Activated CD4-positive, alpha-beta T cell treated with anti-CD3 and anti-CD28 coated beads for 36 hours (primary cell): ENCODE results near the gene CAPNS1. TPM values are rescaled to one million over a fixed set of nuclear protein-coding genes. Genes with fewer than 3 reads are reported as not detected.
"Not testable (repeated sequence)": the region's sequence is repeated elsewhere in the genome, so short reads cannot be mapped to it uniquely, and the experiment has no call there.

Experiments used
- ATAC-seq: fragments of 200-7000 bp; cut with Tn5 transposase; one replicate; pipeline ENCODE4 v1.10.0; 2021; ENCODE audit warnings: mild to moderate bottlenecking, moderate library complexity
- CTCF ChIA-PET: fragments of 350-600 bp; sonication (Branson Sonifier 250); formaldehyde crosslinking; loops from one replicate; lab custom pipeline; 2021; ENCODE audit warnings: antibody characterized with exemption; lab: Charles Lee
- POLR2A ChIA-PET: fragments of 350-600 bp; sonication (Branson Sonifier 250); formaldehyde crosslinking; loops from one replicate; lab custom pipeline; 2021; ENCODE audit warnings: antibody characterized with exemption, inconsistent platforms; lab: Charles Lee
- DNase-seq: peaks from one replicate; pipeline ENCODE4 v3.0.0-alpha.2; 2020
- H3K27ac Mint-ChIP-seq: one replicate; pipeline ENCODE4 v1.8.0; 2021; ENCODE audit warnings: mixed read lengths
- H3K27me3 Mint-ChIP-seq: one replicate; pipeline ENCODE4 v1.8.0; 2021; ENCODE audit warnings: mixed read lengths
- H3K36me3 Mint-ChIP-seq: one replicate; pipeline ENCODE4 v1.8.0; 2021; ENCODE audit warnings: low read depth, mixed read lengths
- H3K4me1 Mint-ChIP-seq: one replicate; pipeline ENCODE4 v1.8.0; 2021; ENCODE audit warnings: mixed read lengths
- H3K4me3 Mint-ChIP-seq: one replicate; pipeline ENCODE4 v1.8.0; 2021; ENCODE audit warnings: mild to moderate bottlenecking, moderate library complexity, mixed read lengths
- H3K9me3 Mint-ChIP-seq: one replicate; pipeline ENCODE4 v1.8.0; 2021; ENCODE audit warnings: low read depth, mixed read lengths
- intact Hi-C, 2 experiments: fragments of 100-400 bp; cut with DNase I in 1 of 2; cut with micrococcal nuclease in 1 of 2; formaldehyde crosslinking; loops; one replicate each; pipeline versions ENCODE4 v1.14.2 to v1.15.1; 2022 to 2024; cut with DNase I, micrococcal nuclease
- total RNA-seq, 2 experiments: library from RNA; stranded (reverse); gene quantifications; one replicate each; pipeline ENCODE4 v1.2.3, GENCODE V29; 2021

The CAPNS1 gene
- total RNA-seq, 2 experiments from 2014 or later = 345 to 452 TPM

GRCh38 chr19:36151144-36152018, 11.5 kb downstream of the CAPNS1 start:
- DNase-seq (no peak), ATAC-seq (no peak)
- no peaks in the 10 kb centered on the region for H3K9me3 Mint-ChIP-seq
- intact Hi-C loops = no loop called here
- no peak overlapping the region for H3K4me3 Mint-ChIP-seq
- CTCF ChIA-PET = interaction anchor here (0.6 kb wide), 1 partner anchor 23 kb away, joined by 3 read pairs; no protein-coding TSS in a partner anchor
- peaks cover 22% of the 10 kb centered on the region for H3K36me3 Mint-ChIP-seq
- H3K27ac Mint-ChIP-seq = no peak overlapping the region
- POLR2A ChIA-PET = interaction anchor here (0.6 kb wide), 2 partner anchors 60 to 531 kb away, joined by 3 to 6 read pairs; no protein-coding TSS in a partner anchor
- no peaks in the 10 kb centered on the region for H3K4me1 Mint-ChIP-seq
- H3K27me3 Mint-ChIP-seq = no peaks in the 10 kb centered on the region

- ChIA-PET CTCF (no interaction called here), POLR2A (no interaction called here)
- Mint-ChIP-seq H3K4me1 (no peaks in the 10 kb centered on the region), H3K36me3 (peaks cover 17% of the 10 kb centered on the region), H3K9me3 (no peaks in the 10 kb centered on the region), H3K4me3 (no peak overlapping the region), H3K27me3 (no peaks in the 10 kb centered on the region), H3K27ac (no peak overlapping the region)
- DNase-seq = no peak
- ATAC-seq = no peak
- intact Hi-C loops = no loop called here
These were observed 12.1 kb downstream of the CAPNS1 start for GRCh38 chr19:36152019-36152351.

GRCh38 chr19:36152352-36153091, 12.7 kb downstream of the CAPNS1 start, which contains the start of gene COX7A1:
Gene COX7A1, minus strand, starts transcription at chr19:36152447. Its CDS starts 40 bp downstream, at chr19:36152407.
- H3K27ac Mint-ChIP-seq = no peak within 1 kb of the TSS
- no peak within 1 kb of the TSS for H3K4me3 Mint-ChIP-seq
- peaks cover 13% of the 10 kb centered on the region for H3K36me3 Mint-ChIP-seq
- ChIA-PET POLR2A (no interaction called here), CTCF (interaction anchor here (0.7 to 1.1 kb wide), 2 partner anchors 25 to 193 kb away, joined by 3 to 5 read pairs; no protein-coding TSS in a partner anchor)
- ATAC-seq (no peak), DNase-seq (no peak)
- H3K27me3 Mint-ChIP-seq = no peaks in the 10 kb centered on the region
- no peaks in the 10 kb centered on the region for H3K9me3 Mint-ChIP-seq
- intact Hi-C loops = no loop called here
- no peaks in the 10 kb centered on the region for H3K4me1 Mint-ChIP-seq

- intact Hi-C loops = no loop called here
- no peak overlapping the region for H3K27ac Mint-ChIP-seq
- no peaks in the 10 kb centered on the region for H3K9me3 Mint-ChIP-seq
- H3K36me3 Mint-ChIP-seq = peaks cover 13% of the 10 kb centered on the region
- no peak for DNase-seq
- ATAC-seq = no peak
- POLR2A ChIA-PET = no interaction called here
- no peak overlapping the region for H3K4me3 Mint-ChIP-seq
- H3K4me1 Mint-ChIP-seq = no peaks in the 10 kb centered on the region
- no peaks in the 10 kb centered on the region for H3K27me3 Mint-ChIP-seq
- CTCF ChIA-PET = interaction anchor here (0.7 to 1.1 kb wide), 2 partner anchors 25 to 193 kb away, joined by 3 to 5 read pairs; no protein-coding TSS in a partner anchor
These were observed 13.3 kb downstream of the CAPNS1 start for GRCh38 chr19:36153126-36153525.

- DNase-seq = no peak
- Mint-ChIP-seq H3K27ac (no peak overlapping the region), H3K27me3 (no peaks in the 10 kb centered on the region), H3K9me3 (no peaks in the 10 kb centered on the region), H3K4me3 (no peak overlapping the region), H3K36me3 (peaks cover 2% of the 10 kb centered on the region), H3K4me1 (no peaks in the 10 kb centered on the region)
- no peak for ATAC-seq
- ChIA-PET CTCF (interaction anchor here (0.7 kb wide), 1 partner anchor 18 kb away, joined by 5 read pairs; no protein-coding TSS in a partner anchor), POLR2A (no interaction called here)
- intact Hi-C loops = no loop called here
These were observed 21.1 kb downstream of the CAPNS1 start for GRCh38 chr19:36160821-36161596.

GRCh38 chr19:36163813-36164212, 23.9 kb downstream of the CAPNS1 start:
- ChIA-PET POLR2A (interaction anchor here (0.6 kb wide), 1 partner anchor 205 kb away, joined by 6 read pairs; no protein-coding TSS in a partner anchor), CTCF (interaction anchor here (0.9 to 1.0 kb wide), 2 partner anchors 10 to 36 kb away, joined by 3 to 4 read pairs; no protein-coding TSS in a partner anchor)

GRCh38 chr19:36169084-36169760, 29.4 kb downstream of the CAPNS1 start:
- no peak overlapping the region for H3K4me3 Mint-ChIP-seq
- no peaks in the 10 kb centered on the region for H3K36me3 Mint-ChIP-seq
- no peak for ATAC-seq
- H3K27me3 Mint-ChIP-seq = no peaks in the 10 kb centered on the region
- H3K27ac Mint-ChIP-seq = no peak overlapping the region
- intact Hi-C loops = no loop called here
- H3K9me3 Mint-ChIP-seq = no peaks in the 10 kb centered on the region
- no peak for DNase-seq
- peaks cover 4% of the 10 kb centered on the region for H3K4me1 Mint-ChIP-seq
- ChIA-PET CTCF (interaction anchor here (0.7 to 4.0 kb wide), 7 partner anchors 11 to 115 kb away, joined by 3 to 59 read pairs (median 3); partner anchors contain the start of genes THAP8 and WDR62), POLR2A (interaction anchor here (0.6 kb wide), 1 partner anchor 25 kb away, joined by 3 read pairs; no protein-coding TSS in a partner anchor)

More at GRCh38 chr19:36163813-36164212, 23.9 kb downstream of the CAPNS1 start:
- no peak for ATAC-seq
- no peaks in the 10 kb centered on the region for H3K9me3 Mint-ChIP-seq
- intact Hi-C loops = no loop called here
- no peak overlapping the region for H3K27ac Mint-ChIP-seq
- peaks cover 2% of the 10 kb centered on the region for H3K36me3 Mint-ChIP-seq
- H3K27me3 Mint-ChIP-seq = no peaks in the 10 kb centered on the region
- no peak overlapping the region for H3K4me3 Mint-ChIP-seq
- no peak for DNase-seq
- no peaks in the 10 kb centered on the region for H3K4me1 Mint-ChIP-seq

- ChIA-PET CTCF (interaction anchor here (0.6 to 3.7 kb wide), 3 partner anchors 45 to 176 kb away, joined by 3 to 23 read pairs (median 3); no protein-coding TSS in a partner anchor), POLR2A (no interaction called here)
- intact Hi-C loops = loop anchor here in 1 of 2 experiments (5.0 kb wide), 1 partner anchor 111 kb away; no protein-coding TSS in a partner anchor
- no peaks in the 10 kb centered on the region for H3K36me3 Mint-ChIP-seq
- DNase-seq = no peak
- no peak overlapping the region for H3K4me3 Mint-ChIP-seq
- no peaks in the 10 kb centered on the region for H3K27me3 Mint-ChIP-seq
- H3K4me1 Mint-ChIP-seq = peaks cover 4% of the 10 kb centered on the region
- no peaks in the 10 kb centered on the region for H3K9me3 Mint-ChIP-seq
- no peak for ATAC-seq
- no peak overlapping the region for H3K27ac Mint-ChIP-seq
These were observed 33.0 kb downstream of the CAPNS1 start for GRCh38 chr19:36172852-36173251.

GRCh38 chr19:36173846-36174245, 34.0 kb downstream of the CAPNS1 start:
- DNase-seq, H3K27me3 Mint-ChIP-seq, H3K36me3 Mint-ChIP-seq, POLR2A ChIA-PET, H3K27ac Mint-ChIP-seq, H3K4me3 Mint-ChIP-seq, H3K9me3 Mint-ChIP-seq, ATAC-seq, H3K4me1 Mint-ChIP-seq: not testable (repeated sequence)
- intact Hi-C loops = loop anchor here in 1 of 2 experiments (5.0 kb wide), 1 partner anchor 112 kb away; no protein-coding TSS in a partner anchor
- CTCF ChIA-PET = interaction anchor here (3.7 kb wide), 1 partner anchor 46 kb away, joined by 23 read pairs; no protein-coding TSS in a partner anchor

GRCh38 chr19:36179077-36179476, 39.2 kb downstream of the CAPNS1 start:
- ATAC-seq, intact Hi-C loops, H3K27ac Mint-ChIP-seq, H3K9me3 Mint-ChIP-seq, DNase-seq, H3K27me3 Mint-ChIP-seq, H3K4me1 Mint-ChIP-seq, H3K4me3 Mint-ChIP-seq: not testable (repeated sequence)
- H3K36me3 Mint-ChIP-seq = peaks cover 13% of the 10 kb centered on the region
- ChIA-PET CTCF (interaction anchor here (0.6 to 1.9 kb wide), 4 partner anchors 9 to 104 kb away, joined by 5 to 6 read pairs (median 6); no protein-coding TSS in a partner anchor), POLR2A (interaction anchor here (0.6 kb wide), 1 partner anchor 33 kb away, joined by 3 read pairs; no protein-coding TSS in a partner anchor)
